NCI-H2196 (cell line): ENCODE results near the gene ABCC3.

Experiments used
- DNase-seq: peaks from one replicate; lab custom pipeline; 2025; ENCODE audit not compliant: unreplicated experiment; lab: John Stamatoyannopoulos, UW

Gene ABCC3

GRCh38 chr17:50682441-50682840 is 47.8 kb downstream of the ABCC3 start:
- DNase-seq: no peak

GRCh38 chr17:50682938-50683337 is 48.3 kb downstream of the ABCC3 start:
- no peak for DNase-seq

DNA sequence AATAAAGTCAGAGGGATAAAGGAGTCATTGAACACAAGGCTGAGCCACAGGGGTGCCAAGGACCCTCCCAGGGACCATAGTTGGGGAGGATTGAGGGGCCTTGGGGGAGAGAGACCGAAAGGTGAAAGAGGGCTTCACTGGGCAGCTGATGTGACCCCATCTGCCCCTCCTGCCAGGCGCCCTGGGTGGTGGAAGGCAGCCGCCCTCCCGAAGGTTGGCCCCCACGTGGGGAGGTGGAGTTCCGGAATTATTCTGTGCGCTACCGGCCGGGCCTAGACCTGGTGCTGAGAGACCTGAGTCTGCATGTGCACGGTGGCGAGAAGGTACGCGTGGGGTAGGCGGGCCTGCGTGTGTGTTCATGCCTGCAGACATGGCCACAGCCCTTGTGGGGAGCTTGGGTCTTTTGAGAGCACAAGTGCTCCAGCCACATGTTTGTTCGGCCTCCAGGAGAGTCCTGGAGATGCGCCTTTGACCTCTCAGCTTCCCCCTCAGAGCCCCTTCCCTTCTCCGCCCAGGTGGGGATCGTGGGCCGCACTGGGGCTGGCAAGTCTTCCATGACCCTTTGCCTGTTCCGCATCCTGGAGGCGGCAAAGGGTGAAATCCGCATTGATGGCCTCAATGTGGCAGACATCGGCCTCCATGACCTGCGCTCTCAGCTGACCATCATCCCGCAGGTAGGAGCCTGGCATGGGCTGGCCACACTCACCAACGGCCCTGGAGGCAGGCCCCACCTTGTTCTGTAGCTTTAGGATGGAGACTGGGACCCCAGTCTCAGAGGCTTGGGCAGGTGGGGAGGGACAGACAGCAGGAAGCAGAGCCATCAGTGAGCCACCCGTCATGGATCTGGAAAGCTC is 49.0 kb downstream of the ABCC3 start:
- DNase-seq: no peak

GRCh38 chr17:50684288-50684611 is 49.6 kb downstream of the ABCC3 start:
- DNase-seq: no peak

GRCh38 chr17:50684612-50685333 is 50.1 kb downstream of the ABCC3 start:
- DNase-seq: peak; percentile 56

- no peak for DNase-seq
These were observed 50.6 kb downstream of the ABCC3 start for GRCh38 chr17:50685334-50685665.

GRCh38 chr17:50685691-50686493 is 51.2 kb downstream of the ABCC3 start:
- no peak for DNase-seq

- DNase-seq: no peak
These were observed 52.0 kb downstream of the ABCC3 start for GRCh38 chr17:50686494-50687199.

DNA sequence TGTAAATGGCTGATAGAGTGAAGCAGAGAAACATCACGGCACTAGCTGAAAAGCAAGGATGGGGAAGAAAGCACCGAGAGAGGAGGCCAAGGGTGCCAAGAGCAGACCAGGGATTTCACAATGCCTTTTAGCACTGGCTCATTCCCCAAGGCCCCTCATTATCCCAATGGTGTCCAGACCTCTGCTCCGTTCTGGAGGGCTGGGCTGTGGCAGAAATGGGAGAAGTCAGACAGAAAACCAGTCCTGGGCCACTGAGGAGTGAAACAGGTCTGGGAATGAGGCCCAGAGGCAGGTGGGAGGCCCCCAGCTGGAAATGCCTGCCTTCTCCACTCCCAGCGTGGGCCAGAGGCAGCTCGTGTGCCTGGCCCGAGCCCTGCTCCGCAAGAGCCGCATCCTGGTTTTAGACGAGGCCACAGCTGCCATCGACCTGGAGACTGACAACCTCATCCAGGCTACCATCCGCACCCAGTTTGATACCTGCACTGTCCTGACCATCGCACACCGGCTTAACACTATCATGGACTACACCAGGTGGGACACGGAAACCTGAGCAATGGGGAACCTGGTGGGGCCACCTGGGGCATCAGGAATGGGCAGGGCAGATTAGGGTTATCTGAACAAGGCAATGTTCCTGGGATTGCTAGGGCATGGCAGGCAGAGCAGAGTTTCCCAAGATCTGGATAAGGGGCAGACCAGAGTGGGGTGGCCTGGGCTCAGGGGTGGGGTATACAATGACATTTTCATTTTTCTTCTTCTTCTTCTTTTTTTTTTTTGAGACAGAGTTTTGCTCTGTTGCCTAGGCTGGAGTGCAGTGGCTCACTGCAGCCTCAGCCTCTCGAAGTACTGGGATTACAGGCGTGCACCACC is 52.8 kb downstream of the ABCC3 start:
- DNase-seq: no peak

DNA sequence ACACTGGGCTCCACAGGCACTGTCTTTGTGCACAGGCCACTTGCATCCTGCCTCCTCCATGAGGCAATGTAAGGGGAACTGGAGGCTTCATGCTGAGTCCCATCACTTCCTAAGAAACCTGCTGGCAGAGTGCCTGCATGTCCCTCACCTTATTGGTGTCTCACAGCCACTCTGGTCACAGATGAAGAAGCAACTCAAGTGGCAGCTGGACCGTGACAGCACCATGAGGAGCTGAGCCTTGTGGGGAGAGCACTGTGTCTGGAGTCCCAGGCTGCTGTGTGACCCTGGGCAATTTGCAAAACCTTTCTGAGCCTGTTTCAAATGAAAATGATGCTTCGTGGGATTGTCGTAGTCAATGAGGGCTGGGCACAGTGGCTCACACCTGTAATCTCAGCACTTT is 53.6 kb downstream of the ABCC3 start:
- DNase-seq: no peak

- no peak for DNase-seq
These were observed 54.6 kb downstream of the ABCC3 start for GRCh38 chr17:50689251-50689650.

DNA sequence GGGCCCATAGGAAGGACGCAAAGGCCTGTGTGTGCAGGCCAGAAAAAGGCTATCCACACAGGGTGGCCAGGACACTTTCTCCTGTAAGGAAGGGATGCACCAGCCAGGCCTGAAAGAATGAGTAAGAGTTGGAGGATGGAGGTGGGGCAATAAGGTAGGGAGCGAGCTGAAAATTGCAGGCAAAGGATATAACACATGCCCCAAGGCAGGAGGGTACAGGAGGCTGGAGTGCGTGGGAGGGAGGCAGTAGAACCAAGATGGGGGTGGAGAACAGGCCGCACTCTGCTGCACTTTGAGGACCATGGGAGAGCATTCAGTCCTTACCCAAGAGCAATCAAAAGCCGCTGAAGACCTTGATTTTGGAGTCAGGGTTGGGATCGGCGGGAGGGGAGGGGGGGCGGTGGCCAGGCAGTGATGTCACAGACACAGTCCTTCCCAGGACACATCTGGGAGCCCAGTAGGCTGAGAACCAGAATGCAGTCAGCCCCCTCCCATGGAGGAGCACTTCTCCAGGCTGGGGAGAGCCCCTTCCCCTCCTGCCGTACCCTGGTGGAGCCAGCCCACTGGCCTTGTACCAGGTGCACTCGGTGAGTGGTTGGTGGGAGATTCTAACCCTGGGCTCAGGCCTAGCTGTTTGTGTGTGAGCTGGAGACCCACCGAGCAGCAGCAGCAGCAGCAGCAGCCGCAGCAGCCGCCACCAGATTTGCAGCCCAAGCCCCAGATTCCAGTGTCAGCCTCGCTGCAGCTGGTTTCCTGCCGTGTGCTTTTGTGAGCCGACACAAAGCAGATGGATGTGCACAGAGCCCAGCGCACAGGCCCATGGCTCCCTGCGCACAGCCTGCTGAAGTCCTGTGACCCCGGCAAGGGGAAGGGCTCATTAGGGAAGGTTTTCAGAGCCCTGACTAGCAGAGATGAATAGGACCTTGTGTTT is 55.5 kb downstream of the ABCC3 start:
- DNase-seq: no peak

GRCh38 chr17:50690887-50691549 is 56.3 kb downstream of the ABCC3 start:
- no peak for DNase-seq

DNA sequence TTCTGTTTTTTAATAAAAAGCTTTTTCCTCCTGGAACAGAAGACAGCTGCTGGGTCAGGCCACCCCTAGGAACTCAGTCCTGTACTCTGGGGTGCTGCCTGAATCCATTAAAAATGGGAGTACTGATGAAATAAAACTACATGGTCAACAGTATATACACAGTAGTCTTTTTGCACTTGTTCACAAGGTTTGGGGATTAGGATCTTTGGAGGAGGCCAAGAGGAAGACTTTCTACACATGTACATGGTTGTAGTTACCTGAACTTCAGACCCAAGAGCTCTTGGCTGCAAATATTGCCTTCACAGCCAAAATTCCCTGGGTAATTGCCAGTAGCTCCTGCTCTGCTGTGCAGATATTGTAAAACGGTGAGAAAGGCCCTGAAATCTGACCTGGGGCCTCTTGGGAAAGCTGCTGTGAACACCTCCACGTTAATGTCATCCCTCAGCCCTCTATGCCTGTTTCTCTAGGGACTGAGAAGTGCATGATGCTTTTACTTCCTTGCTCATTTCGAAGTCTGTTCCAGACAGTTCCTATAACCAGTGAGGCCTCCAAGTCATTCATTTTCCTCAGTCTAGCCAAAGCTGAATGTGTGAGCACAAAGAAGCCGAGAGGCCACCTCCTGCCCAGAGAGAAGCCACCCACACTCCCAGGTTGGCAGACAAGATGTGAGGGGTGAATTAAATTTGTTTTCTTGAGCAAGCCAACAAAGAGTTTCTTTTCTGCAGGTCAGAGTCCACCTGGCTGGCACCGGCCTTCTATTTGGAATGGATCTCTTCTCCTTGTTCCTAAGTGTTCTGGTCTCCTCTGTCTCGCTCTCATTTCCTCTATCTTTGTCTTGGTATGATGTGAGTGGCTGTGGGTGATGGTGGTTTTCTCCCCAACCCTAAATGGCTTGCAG is 57.1 kb downstream of the ABCC3 start:
- DNase-seq: peak; percentile 65

- no peak for DNase-seq
These were observed 57.9 kb downstream of the ABCC3 start for GRCh38 chr17:50692448-50693035.

GRCh38 chr17:50693036-50693682 is 58.5 kb downstream of the ABCC3 start:
- no peak for DNase-seq

GRCh38 chr17:50696365-50696879 is 61.7 kb downstream of the ABCC3 start:
- no peak for DNase-seq
